GM15510 (cell line): ENCODE measurements around the gene KDM4F.

Experiments used
- POLR2A ChIP-seq: IDR thresholded peaks from 3 replicates; pipeline ENCODE4 v1.6.1; 2011; ENCODE audit warnings: borderline replicate concordance; ENCODE audit not compliant: insufficient read length; ENCODE audit errors: extremely low read depth

Gene KDM4F

GRCh38 chr11:95081412-95081811, 32.2 kb downstream of the KDM4F start:
- TF ChIP-seq POLR2A, result no peak

DNA sequence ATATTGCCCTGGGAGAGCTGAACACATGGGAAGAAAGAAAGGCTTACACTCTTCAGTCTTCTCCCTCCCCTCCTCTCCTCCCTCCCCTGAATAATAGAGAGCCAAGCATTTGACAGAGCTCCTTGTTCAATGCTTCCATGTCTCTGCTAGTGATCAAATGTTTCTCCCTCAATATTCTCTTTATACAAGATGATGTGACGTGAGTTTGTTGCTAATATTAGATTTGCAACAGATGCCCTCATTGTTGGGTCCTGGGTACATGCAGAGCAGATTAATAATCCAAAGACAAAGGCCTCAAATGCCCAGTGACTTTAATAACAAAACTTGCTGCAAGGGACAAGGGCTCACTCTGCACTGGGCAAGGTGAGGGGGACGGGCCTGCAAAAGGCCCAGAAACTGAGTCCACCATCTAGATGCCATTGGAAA, 33.4 kb downstream of the KDM4F start:
- TF ChIP-seq POLR2A, result no peak

- no peak for TF ChIP-seq POLR2A
Measured at GRCh38 chr11:95084509-95084908, 35.3 kb downstream of the KDM4F start.

DNA sequence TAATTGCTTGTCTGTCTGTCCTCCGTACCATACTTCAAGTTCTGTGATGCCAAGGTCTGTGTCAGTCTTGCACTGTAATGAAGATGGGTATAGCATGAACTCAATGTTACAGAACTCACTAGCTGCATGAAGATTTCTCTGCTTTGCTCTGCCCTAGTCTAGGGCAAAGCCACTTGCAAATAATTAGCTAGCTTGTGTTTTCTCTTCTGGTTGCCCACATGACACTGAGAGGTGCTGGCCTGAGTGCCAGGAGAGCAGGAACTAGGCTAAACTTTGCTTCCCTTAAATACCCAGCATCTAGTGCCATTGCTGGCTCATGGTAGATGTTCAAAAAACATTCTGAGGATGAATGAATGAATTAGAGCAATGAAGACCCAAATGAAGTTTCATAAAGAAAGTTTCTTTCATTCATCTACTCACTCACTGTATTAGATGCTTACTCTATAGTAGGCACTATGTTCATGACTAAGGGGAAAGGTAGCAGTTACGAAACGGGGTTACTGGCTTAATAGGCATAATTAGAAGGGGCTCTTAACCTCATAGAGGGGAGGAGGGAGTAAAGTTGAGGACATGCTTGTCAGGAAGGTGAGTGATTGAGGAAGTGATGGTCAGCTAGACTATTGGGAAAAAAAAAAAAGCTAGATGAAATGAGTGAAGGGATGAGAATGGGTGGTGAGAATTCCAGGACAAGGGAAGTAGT, 36.0 kb downstream of the KDM4F start:
- no peak for TF ChIP-seq POLR2A

DNA sequence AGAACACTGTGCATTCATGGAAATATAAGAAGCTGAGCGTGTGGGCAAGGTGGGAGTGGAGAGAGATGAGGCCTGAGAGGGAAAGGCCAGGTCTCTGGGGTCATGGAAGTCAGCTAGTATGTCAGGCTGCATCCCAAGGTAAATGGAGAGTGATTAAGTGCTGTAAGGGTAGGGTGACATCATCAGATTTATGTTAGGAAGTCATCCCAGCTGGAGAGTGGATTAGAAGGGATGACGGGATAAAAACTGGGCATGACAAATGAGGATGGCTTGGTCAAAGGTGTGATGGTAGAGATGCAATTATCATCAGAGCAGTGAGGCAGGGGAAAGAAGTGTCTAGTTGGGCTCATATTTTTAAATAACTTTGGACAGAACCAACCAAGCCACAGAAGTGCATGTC, 36.9 kb downstream of the KDM4F start:
- no peak for TF ChIP-seq POLR2A

GRCh38 chr11:95086836-95087570, 37.8 kb downstream of the KDM4F start:
- no peak for TF ChIP-seq POLR2A

DNA sequence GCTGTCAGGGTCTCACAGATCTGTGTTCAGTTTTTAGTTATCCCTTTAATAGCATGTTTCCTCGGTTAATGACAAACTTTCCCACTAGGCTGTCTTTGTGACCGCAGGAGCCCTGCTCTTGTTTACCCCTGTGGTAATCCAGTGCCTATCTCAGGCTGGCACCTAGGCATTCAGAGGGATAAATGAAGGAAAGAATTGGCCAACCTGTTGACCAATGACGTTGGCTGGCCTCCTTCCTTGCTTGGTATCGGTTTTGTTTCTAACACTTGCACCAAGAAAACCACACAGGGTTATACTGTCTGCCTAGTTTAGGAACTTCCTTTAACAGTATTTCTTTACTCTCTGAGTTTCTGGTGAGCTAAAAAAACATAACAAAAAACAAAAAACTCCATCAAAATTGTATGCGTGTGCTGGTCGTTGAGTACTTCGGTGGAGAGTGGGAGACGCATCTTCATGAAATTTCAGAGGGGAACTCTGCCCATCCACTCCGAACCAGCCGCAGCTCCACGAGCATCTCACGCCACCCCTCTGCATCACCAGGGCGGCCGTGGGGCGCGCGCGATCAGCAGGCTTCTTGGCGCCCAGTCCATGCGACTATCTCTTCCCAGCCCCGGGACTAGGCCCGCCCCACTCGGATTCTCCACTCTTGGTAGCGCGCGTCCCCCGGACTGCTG, 39.9 kb downstream of the KDM4F start:
- TF ChIP-seq POLR2A, result no peak

DNA sequence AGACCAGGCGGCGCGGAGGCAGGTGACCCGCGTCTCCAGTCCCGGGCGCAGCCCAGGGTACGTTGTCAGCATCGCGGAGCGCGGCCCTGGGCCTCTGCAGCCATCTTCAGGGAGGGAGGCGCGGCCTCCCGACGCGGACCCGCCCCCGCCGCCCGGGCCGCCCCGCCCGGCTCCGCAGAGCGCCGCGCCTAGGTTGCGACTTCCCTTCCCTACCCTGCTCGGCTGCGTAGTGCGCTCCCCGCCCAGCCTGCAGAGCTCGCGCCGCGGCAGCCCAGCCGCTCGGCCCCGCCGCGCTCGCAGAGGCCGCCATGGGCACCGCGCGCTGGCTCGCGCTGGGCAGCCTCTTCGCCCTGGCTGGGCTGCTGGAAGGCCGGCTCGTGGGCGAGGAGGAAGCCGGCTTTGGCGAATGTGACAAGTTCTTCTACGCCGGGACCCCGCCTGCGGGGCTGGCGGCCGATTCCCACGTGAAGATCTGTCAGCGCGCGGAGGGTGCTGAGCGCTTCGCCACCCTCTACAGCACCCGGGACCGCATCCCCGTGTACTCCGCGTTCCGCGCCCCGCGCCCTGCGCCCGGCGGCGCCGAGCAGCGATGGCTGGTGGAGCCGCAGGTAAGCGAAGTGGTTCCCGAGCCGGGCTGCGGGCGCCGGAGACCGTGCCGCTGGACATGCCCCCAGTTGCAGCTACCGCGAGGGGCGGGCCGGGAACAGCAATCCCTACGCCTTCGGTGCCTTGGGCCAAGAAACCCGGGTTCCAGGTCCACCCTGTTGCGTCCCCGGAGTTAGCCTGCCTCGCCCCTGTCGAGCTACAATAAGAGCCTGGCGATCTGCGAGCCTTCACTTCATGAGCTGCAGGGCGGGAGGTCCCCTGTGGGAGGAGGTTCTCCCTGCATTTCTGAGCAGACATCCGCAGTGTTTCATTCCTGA, 40.7 kb downstream of the KDM4F start, which contains the start of gene ENDOD1:
Gene ENDOD1, plus strand, starts transcription at position 227 of the 923 bp plus-strand sequence. Its CDS starts 82 bp downstream, at position 309.
- peak; percentile 92 for TF ChIP-seq POLR2A

DNA sequence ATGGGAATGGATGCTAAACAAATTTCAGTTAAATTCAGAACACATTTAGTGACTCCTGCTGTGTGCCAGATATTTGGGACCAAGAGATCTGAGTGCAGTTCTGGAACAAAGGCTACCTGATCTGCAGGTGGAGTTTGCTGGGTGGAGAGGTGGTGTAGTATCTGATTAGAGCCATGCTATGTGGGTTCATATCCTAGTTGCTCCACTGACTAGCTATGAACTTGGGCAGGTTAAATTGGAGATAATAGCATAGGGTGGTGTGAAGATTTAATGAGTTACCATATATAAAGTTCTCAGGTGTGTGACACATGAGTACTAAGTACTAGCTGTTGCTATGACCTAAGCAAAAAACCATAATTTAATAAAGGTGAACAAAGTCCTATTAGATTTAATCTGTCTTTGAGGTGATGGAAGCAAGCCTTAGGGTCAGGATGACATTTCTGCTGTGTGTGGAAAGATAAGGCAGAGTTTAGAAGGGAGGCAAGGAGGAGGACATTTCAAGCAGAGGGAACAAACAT, 42.5 kb downstream of the KDM4F start:
- no peak for TF ChIP-seq POLR2A

GRCh38 chr11:95092549-95093324, 43.5 kb downstream of the KDM4F start:
- TF ChIP-seq POLR2A, result no peak

GRCh38 chr11:95093548-95093947, 44.3 kb downstream of the KDM4F start:
- TF ChIP-seq POLR2A, result no peak

GRCh38 chr11:95095858-95096587, 46.8 kb downstream of the KDM4F start:
- no peak for TF ChIP-seq POLR2A

- no peak for TF ChIP-seq POLR2A
Measured at GRCh38 chr11:95097209-95097608, 48.0 kb downstream of the KDM4F start.

DNA sequence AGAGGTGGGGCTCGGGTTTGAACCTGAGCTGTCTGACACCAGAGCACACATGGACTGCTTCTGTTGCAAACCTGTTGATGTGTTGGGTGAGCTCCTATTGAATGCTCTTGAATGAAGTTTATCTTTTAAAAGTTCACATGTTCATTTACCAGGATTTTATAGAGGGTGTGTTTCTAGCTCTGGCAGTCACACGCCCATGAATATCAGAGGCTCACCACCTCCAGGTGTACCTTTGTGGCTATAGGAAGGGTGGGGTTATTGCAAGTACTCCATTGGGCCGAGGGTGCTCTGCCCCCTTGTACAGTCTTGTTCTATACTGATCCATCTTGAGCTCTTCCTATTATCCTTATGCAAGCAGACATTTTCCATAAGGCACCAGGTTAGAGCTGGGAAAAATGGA, 49.6 kb downstream of the KDM4F start:
- TF ChIP-seq POLR2A, result no peak

DNA sequence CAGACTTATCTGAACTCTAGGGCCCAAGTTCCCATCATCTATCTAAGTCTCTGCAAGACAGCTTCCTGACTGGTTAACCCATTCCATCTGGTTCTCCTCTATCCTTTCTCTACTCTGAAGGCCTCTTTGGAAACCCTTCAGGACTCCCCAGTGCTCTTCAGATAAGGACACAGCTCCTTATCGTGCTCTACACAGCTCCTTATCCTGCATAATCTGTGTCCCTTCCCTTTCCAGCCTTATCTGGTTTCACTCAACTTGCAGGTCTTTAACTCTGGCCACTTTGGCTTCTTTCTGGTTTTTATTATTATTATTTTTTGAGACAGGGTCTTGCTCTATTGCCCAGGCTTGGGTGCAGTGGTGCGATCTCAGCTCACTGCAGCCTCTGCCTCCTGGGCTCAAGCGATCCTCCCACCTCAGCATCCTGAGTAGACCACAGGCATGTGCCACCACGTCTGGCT, 51.0 kb downstream of the KDM4F start:
- no peak for TF ChIP-seq POLR2A
